ENCODE results near the gene ELMO3.

ELMO3 gene

DNA sequence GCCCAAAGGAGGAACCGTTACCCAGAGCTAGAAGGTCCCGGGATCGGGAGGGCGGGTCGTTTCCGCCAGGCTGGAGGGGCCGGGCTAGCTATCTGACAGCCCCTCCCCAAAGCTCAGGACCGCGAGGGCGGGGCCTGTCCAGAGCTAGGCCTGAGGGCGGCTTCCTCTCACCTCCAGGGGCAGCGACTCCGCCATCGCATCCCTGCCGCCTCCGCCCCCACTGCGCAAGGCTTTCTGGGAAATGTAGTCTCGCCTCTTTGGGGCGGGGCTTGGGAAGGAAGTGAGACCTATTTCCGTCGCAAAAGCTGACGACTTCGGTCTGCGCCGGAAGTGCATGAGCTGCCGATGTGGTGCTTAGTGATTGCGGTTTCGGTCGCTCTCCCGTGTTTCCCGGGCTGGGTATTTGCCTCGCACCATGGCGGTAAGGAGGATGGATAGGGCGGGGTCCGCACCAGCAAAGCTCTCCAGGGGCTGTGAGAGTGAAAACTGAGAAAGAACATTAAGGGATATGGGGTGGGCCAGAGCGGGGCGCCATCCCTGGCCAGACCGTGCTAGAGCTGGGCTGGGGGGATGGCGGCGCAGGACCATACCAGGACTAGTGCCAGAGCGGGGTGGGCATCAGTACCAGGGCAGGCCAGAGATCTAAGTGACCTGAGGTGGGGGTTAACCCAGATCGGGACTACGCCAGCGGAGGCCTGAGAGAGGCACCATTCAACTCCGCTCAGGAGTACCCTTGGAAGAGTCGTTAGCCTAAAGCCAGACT, 28.1 kb downstream of the ELMO3 start, which contains the start of gene TMEM208:
Gene TMEM208 (plus strand): TSS at position 327 of the 763 bp plus-strand sequence. CDS start 89 bp downstream, at position 416.
- peak; percentile 85 for DNase-seq

DNA sequence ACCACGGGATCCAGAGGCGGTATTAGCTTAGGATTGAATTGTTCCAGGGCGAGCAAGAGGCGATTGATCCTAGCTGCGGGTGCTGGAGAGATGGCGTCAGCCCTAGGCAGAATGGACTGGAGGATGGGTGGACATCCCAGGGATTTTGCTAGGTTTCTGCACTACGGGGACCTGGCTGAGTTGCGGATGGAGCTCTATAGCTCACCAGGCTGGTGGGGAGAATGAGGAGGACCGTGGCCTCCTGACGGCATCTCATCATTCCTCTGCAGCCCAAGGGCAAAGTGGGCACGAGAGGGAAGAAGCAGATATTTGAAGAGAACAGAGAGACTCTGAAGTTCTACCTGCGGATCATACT, 28.6 kb downstream of the ELMO3 start:
- no peak for DNase-seq

- DNase-seq, result no peak
Measured at GRCh38 chr16:67228034-67228785, 29.3 kb downstream of the ELMO3 start.

DNA sequence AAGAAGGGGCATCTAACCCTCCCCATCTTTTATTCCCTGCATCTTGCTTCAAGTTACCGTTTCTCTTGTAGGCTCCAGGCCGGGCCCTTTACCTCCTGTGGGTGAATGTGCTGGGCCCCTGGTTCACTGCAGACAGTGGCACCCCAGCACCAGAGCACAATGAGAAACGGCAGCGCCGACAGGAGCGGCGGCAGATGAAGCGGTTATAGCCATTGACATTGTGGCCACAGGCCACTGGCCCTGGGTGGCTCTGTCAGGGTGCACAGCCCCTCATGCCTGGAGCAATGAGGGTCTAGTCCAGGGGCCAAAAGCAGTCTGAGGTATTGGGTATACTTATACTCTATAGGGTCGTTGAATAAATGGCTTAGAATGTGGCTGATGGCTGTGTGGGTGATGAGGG, 30.0 kb downstream of the ELMO3 start:
- DNase-seq, result no peak

GRCh38 chr16:67229906-67230808, 31.2 kb downstream of the ELMO3 start:
- no peak for DNase-seq

- no peak for DNase-seq
Measured at GRCh38 chr16:67230809-67231660, 32.1 kb downstream of the ELMO3 start.

- DNase-seq, result no peak
Measured at GRCh38 chr16:67233596-67233995, 34.7 kb downstream of the ELMO3 start.

GRCh38 chr16:67234180-67234597, 35.3 kb downstream of the ELMO3 start:
- DNase-seq, result no peak

DNA sequence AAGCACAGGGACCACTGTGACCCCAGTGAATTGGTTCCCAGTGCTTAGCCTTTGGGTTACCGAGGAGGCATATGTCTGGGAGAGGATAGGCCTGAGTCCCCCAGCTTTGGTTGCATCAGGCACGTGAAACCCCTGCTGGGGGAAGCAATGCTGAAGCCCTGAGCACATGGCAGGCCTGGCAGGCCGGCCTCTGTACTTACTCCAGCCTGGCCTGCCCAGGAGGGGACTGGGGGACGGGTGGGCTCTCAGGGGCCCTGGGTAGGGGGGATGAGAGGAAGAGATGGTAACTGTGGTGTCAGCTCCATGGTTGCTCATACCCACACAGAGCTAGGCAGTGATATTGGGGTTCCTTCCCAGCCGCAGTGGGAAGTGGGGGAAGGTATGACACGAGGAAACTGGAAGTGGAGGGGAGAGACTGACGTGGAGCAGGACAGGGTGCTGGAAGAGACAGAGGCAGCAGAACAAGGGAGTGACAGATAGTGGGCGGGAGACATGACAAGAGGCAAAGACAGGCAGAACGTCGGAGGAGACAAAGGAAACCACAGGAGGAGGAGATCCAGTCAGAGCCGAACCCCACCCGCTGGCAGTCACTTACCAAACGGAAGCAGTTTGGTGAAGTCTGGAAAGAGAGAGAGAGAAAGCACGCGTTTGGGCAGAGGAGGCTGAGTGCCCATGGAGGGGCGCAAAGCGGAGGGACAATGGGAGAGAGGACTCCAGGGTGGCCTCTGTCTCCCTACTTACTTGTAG, 37.1 kb downstream of the ELMO3 start:
- DNase-seq, result no peak

- no peak for DNase-seq
Measured at GRCh38 chr16:67236563-67237395, 37.8 kb downstream of the ELMO3 start.

GRCh38 chr16:67237396-67238277, 38.7 kb downstream of the ELMO3 start:
- DNase-seq, result no peak

- no peak for DNase-seq
Measured at GRCh38 chr16:67238278-67238575, 39.3 kb downstream of the ELMO3 start.

- DNase-seq, result no peak
Measured at GRCh38 chr16:67238806-67239470, 40.0 kb downstream of the ELMO3 start.

DNA sequence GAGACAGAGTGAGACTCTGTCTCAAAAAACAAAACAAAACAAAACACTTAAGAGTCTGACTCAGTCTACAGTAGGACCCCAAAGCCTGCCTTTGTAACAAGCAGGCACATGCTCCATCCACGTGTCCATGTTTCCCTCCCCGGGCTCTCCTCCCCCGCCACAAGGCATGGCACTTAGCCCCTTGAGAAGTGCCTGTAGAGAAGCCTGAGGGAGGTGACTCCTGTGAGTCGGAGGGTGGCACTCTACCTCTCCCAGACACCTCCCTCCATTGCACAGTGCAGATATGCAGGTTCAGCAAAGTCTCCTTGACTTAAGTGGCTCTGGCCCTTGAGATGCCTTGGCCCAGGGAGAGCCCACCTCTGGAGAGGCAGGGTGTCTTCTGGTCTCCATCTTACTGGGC, 41.6 kb downstream of the ELMO3 start:
- DNase-seq, result no peak

DNA sequence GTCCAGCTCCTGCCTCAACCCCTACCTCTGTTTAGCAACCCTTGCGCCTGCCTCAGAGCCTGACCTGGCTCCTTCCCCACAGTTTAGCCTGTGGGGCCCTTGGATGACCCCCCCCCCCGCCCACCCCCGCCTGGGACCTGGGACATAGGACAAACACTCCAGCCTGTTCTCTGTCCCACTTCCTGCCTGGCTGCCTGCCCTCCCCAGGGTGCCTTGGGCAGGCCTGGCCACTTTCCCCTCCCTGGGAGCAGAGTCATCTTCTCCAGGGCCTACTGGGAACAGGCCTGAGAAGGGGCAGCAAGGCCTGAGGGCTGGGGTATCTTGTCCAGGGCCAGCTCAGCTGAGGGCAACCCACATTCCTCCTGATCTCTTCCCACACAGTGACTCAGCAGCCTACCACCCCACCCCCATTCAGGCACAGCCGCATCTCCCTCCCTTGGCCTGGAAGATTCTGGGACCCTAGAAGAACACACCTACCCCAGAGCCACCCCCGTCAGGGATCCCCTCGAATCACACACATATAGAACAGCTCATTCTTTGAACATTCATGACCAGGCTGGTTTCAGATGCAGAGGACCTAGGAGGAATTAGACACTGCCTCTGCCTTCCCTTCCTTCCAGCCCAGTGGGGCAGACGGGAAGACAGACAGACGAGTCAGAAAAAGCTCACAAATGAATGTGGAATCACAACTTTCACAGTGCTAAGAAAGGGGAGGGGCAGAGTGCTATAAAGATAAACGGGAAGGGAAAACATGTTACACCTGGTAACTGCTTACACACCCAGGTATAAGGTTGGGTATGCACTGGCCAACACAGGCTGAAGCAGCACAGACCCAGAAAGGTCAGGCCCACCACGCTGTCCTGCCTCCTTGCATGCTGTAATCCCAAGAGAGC, 42.3 kb downstream of the ELMO3 start:
- DNase-seq, result peak; percentile 43

- no peak for DNase-seq
Measured at GRCh38 chr16:67242138-67242730, 43.3 kb downstream of the ELMO3 start.

DNA sequence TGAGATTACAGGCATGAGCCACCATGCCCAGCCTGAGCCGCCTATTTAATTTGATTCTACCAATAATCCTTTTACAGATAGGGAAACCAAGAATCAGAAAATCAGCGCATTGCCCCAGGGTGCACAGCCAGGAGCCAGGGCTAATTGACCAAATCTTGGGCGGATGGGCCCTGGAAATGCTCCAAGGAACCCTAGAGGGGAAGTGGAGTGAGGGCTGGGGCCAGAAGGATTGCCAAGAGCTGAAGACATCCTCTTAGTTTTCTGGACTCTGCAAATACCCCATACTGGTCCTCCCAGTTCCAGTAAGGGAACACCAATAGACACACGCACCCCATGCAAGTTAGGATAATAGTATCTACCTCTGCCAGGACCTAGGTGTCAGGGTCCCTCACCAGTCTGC, 44.5 kb downstream of the ELMO3 start:
- no peak for DNase-seq
